HEK293 (cell line): ENCODE data around the gene MAEA.

ENCODE experiments used
- CTCF ChIP-seq: fragments of 450-650 bp; formaldehyde crosslinking; IDR thresholded peaks from 2 replicates; pipeline ENCODE4 v1.5.1; 2016; ENCODE audit warnings: missing biosample characterization, missing genetic modification characterization
- GLIS2 ChIP-seq: fragments of 450-650 bp; formaldehyde crosslinking; IDR thresholded peaks from 2 replicates; pipeline ENCODE4 v1.5.1; 2016; ENCODE audit warnings: missing biosample characterization, missing genetic modification characterization
- MZF1 ChIP-seq: fragments of 450-650 bp; formaldehyde crosslinking; IDR thresholded peaks from 2 replicates; pipeline ENCODE4 v1.5.1; 2017; ENCODE audit warnings: missing biosample characterization, missing genetic modification characterization, borderline replicate concordance
- TCF7L2 ChIP-seq: IDR thresholded peaks from 2 replicates; pipeline ENCODE4 v1.6.1; 2011; ENCODE audit warnings: low read depth, mild to moderate bottlenecking, inconsistent platforms, low read length, moderate library complexity, borderline replicate concordance
- ZNF146 ChIP-seq: fragments of 450-650 bp; formaldehyde crosslinking; IDR thresholded peaks from 2 replicates; pipeline ENCODE4 v1.5.1; 2016; ENCODE audit warnings: missing biosample characterization, missing genetic modification characterization
- ZNF274 ChIP-seq, 2 experiments: fragments of 200-500 bp in 1 of 2; fragments of 450-650 bp in 1 of 2; sonication (Bioruptor generic) in 1 of 2; formaldehyde crosslinking in 1 of 2; IDR thresholded peaks; 2 replicates each; pipeline versions ENCODE4 v1.5.1 to v1.6.1; 2014 to 2016; ENCODE audit warnings: borderline replicate concordance in 1 of 2, inconsistent platforms in 1 of 2, low read length in 1 of 2, missing biosample characterization in 1 of 2, missing genetic modification characterization in 1 of 2
- ZNF302 ChIP-seq: fragments of 450-650 bp; formaldehyde crosslinking; IDR thresholded peaks from 2 replicates; pipeline ENCODE4 v1.5.1; 2016; ENCODE audit warnings: missing biosample characterization, missing genetic modification characterization, low read depth

DNA sequence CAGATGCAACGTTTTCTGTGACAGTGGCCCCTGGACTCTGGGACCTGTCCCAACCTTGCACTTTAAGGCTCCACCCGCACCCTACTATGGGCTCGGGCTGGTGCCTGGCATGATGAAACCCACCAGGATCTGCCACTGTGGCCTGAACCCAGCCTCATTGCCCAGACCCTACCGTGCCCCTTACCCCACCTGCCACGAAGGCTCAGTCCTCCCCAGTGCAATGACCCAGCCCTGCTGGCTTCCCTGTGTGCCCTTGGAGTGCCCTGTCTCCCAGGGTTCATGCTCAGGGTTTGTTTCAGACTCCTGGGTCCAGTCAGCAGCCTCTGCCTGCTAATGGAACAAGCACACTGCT is 60.5 kb downstream of the MAEA start:
- no peak for TF ChIP-seq ZNF274 (IDR thresholded peaks at IDR 0.05; ENCODE audit: low read length)
- TF ChIP-seq ZNF274 (tag by site-specific recombination; IDR thresholded peaks at IDR 0.05; ENCODE audit: borderline replicate concordance), result no peak
- no peak for TF ChIP-seq MZF1 (tag by site-specific recombination)
- TF ChIP-seq ZNF302 (tag by site-specific recombination), result no peak
- TF ChIP-seq CTCF (tag by site-specific recombination), result no peak
- no peak for TF ChIP-seq ZNF146 (tag by site-specific recombination)
- TF ChIP-seq TCF7L2, result no peak
- TF ChIP-seq GLIS2 (tag by site-specific recombination), result no peak
